ENCODE results near the gene NEMP1.

GRCh38 chr12:57124261-57124877, 45.8 kb upstream of the NEMP1 start:
- TF ChIP-seq SUZ12 (IDR thresholded peaks at IDR 0.05; ENCODE audit: extremely low read depth, insufficient read depth, insufficient read length): no peak
- no peak for TF ChIP-seq ZNF274 (IDR thresholded peaks at IDR 0.05; ENCODE audit: low read depth, low read length)
